SK-N-SH treated with all-trans-retinoic acid at 6 μM for 48 hours (cell line): ENCODE measurements around the gene POU3F3.

Source experiments
- ATAC-seq: fragments of 200-7000 bp; cut with Tn5 transposase; 3 replicates; pipeline ENCODE4 v1.9.1; 2020; ENCODE audit warnings: mild to moderate bottlenecking, moderate library complexity
- ARNTL ChIP-seq: fragments of 450-650 bp; formaldehyde crosslinking; IDR thresholded peaks from 2 replicates; pipeline ENCODE4 v1.5.0; 2020; ENCODE audit warnings: low read depth, mild to moderate bottlenecking, moderate library complexity, borderline replicate concordance
- BACH2 ChIP-seq: fragments of 250-450 bp; sonication (Bioruptor Pico); IDR thresholded peaks from 2 replicates; pipeline ENCODE4 v1.9.0; 2021; ENCODE audit warnings: mild to moderate bottlenecking, borderline replicate concordance
- ESRRG ChIP-seq: fragments of 250-450 bp; sonication (Bioruptor Pico); IDR thresholded peaks from 2 replicates; pipeline ENCODE4 v1.6.1; 2021; ENCODE audit warnings: mild to moderate bottlenecking
- GLIS3 ChIP-seq: fragments of 250-450 bp; sonication (Bioruptor Pico); IDR thresholded peaks from 2 replicates; pipeline ENCODE4 v1.5.0; 2020; ENCODE audit warnings: mild to moderate bottlenecking, moderate library complexity
- ISL1 ChIP-seq: fragments of 250-450 bp; sonication (Bioruptor Pico); IDR thresholded peaks from 2 replicates; pipeline ENCODE4 v2.1.2; 2022; ENCODE audit warnings: mild to moderate bottlenecking, moderate library complexity
- OSR1 ChIP-seq: fragments of 250-450 bp; sonication (Bioruptor Pico); IDR thresholded peaks from 2 replicates; pipeline ENCODE4 v1.8.0; 2022; ENCODE audit warnings: moderate library complexity, mild to moderate bottlenecking, inconsistent platforms
- PPARA ChIP-seq: fragments of 250-450 bp; sonication (Bioruptor Pico); IDR thresholded peaks from 2 replicates; pipeline ENCODE4 v1.5.0; 2020; ENCODE audit warnings: mild to moderate bottlenecking, borderline replicate concordance
- RARB ChIP-seq: fragments of 250-450 bp; sonication (Bioruptor Pico); IDR thresholded peaks from 2 replicates; pipeline ENCODE4 v1.8.0; 2021; ENCODE audit warnings: mild to moderate bottlenecking, moderate library complexity
- SNAI2 ChIP-seq: fragments of 250-450 bp; sonication (Bioruptor Pico); IDR thresholded peaks from 2 replicates; pipeline ENCODE4 v1.5.0; 2020; ENCODE audit warnings: mild to moderate bottlenecking, moderate library complexity
- TOX ChIP-seq: fragments of 250-450 bp; sonication (Bioruptor Pico); IDR thresholded peaks from 2 replicates; pipeline ENCODE4 v1.8.0; 2021; ENCODE audit warnings: mild to moderate bottlenecking, moderate library complexity, borderline replicate concordance
- ZC3H10 ChIP-seq: fragments of 250-450 bp; sonication (Bioruptor Pico); IDR thresholded peaks from 2 replicates; pipeline ENCODE4 v1.5.1; 2021; ENCODE audit warnings: mild to moderate bottlenecking, moderate library complexity
- ZFP3 ChIP-seq: fragments of 250-450 bp; sonication (Bioruptor Pico); IDR thresholded peaks from 2 replicates; pipeline ENCODE4 v1.5.0; 2020; ENCODE audit warnings: mild to moderate bottlenecking, moderate library complexity
- ZFP30 ChIP-seq: fragments of 450-650 bp; formaldehyde crosslinking; IDR thresholded peaks from 2 replicates; pipeline ENCODE4 v1.5.0; 2022; ENCODE audit warnings: mild to moderate bottlenecking, moderate library complexity
- ZNF565 ChIP-seq: fragments of 450-650 bp; formaldehyde crosslinking; conservative IDR thresholded peaks from 2 replicates; pipeline ENCODE4 v1.5.0; 2020; ENCODE audit warnings: low read depth, mild to moderate bottlenecking, moderate library complexity
- ZNF70 ChIP-seq: fragments of 450-650 bp; formaldehyde crosslinking; IDR thresholded peaks from 2 replicates; pipeline ENCODE4 v1.5.0; 2020; ENCODE audit warnings: mild to moderate bottlenecking, moderate library complexity
- ZNF8 ChIP-seq: fragments of 450-650 bp; formaldehyde crosslinking; IDR thresholded peaks from 2 replicates; pipeline ENCODE4 v1.5.0; 2020; ENCODE audit warnings: mild to moderate bottlenecking, moderate library complexity
- TF ChIP-seq, protein P1 (sequence below): fragments of 250-450 bp; sonication (Bioruptor Pico); IDR thresholded peaks from 2 replicates; pipeline ENCODE4 v1.5.1; 2020; ENCODE audit warnings: low read depth, mild to moderate bottlenecking, moderate library complexity
- TF ChIP-seq, protein P2 (sequence below): fragments of 250-450 bp; sonication (Bioruptor Pico); IDR thresholded peaks from 2 replicates; pipeline ENCODE4 v1.5.0; 2020; ENCODE audit warnings: mild to moderate bottlenecking, moderate library complexity
- TF ChIP-seq, protein P3 (sequence below): fragments of 250-450 bp; sonication (Bioruptor Pico); IDR thresholded peaks from 2 replicates; pipeline ENCODE4 v1.8.0; 2021; ENCODE audit warnings: low read depth, mild to moderate bottlenecking, moderate library complexity, borderline replicate concordance
- TF ChIP-seq, protein P4 (sequence below): fragments of 250-450 bp; sonication (Bioruptor Pico); IDR thresholded peaks from 2 replicates; pipeline ENCODE4 v1.5.1; 2021; ENCODE audit warnings: mild to moderate bottlenecking, moderate library complexity
- TF ChIP-seq, protein P5 (sequence below): fragments of 250-450 bp; sonication (Bioruptor Pico); IDR thresholded peaks from 2 replicates; pipeline ENCODE4 v1.8.0; 2020; ENCODE audit warnings: mild to moderate bottlenecking, moderate library complexity, borderline replicate concordance

The POU3F3 gene

DNA sequence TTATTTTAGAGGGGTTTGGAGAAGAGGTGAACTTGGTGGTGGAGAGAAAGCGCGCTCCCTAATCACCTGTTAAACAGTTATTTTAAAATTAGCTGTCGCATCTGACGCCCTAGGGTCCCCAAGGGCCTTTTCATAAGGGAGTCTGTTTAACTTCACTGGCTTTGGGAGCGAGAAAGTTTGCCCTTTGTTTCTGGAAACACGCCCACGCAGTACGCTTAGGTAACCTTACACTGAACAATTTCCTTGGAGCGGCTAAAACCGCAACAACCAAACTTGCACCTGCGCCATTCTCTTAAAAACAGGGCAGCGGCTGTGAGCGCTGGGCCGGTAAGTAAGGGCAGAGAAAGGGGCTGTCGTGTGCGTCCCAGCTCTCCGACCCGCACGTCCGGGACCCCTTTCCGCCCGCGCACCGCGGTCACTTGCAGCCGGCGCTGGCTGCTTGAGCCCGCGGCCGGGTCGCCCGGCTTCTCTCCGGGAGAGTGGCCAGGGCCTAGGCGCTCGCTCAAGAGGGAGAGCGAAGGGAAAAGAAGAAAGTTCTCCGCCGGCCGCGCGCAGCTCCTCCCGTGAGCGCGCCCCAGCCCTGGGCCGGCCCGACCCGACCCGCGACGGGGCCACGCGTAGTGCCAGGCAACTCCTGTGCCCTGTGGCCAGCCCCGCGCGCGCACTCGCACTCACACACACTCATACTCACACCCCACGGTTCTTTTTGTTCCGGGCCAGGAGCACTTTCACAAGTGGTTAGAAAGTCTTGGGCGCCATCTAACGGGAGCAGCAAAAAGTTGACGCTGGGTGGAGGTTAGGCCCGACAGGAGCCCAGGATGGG is 19.2 kb downstream of the POU3F3 start (continued):
- TF ChIP-seq, protein P1, sequence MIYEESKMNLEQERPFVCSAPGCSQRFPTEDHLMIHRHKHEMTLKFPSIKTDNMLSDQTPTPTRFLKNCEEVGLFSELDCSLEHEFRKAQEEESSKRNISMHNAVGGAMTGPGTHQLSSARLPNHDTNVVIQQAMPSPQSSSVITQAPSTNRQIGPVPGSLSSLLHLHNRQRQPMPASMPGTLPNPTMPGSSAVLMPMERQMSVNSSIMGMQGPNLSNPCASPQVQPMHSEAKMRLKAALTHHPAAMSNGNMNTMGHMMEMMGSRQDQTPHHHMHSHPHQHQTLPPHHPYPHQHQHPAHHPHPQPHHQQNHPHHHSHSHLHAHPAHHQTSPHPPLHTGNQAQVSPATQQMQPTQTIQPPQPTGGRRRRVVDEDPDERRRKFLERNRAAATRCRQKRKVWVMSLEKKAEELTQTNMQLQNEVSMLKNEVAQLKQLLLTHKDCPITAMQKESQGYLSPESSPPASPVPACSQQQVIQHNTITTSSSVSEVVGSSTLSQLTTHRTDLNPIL = no peak
- TF ChIP-seq OSR1 (CRISPR knock-in tag) = no peak
- TF ChIP-seq ESRRG (CRISPR knock-in tag) = no peak
- no peak for TF ChIP-seq RARB
- no peak for TF ChIP-seq BACH2 (CRISPR knock-in tag)
- TF ChIP-seq, all 23 proteins: peak for 0

DNA sequence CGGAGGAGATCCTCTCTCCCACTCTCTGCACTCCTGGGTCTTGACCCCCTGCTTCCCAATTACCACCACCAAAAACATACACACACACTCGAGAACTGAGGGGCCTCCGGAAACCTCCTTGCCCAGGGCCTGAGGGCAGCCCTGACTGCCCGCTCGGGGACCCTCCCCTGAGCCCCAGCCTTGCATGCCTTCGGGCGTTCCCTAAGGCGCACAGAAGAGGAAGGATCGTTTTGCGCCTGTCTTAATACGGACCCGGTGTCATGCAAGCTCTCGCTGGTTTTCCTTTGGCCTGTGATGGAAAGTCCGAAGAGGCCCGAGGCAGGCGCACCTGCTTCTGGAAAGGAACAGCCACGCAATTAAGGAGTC is 19.8 kb downstream of the POU3F3 start:
- TF ChIP-seq ZFP3 = no peak
- TF ChIP-seq ZNF8 (CRISPR knock-in tag) = no peak
- no peak for TF ChIP-seq ESRRG (CRISPR knock-in tag)
- TF ChIP-seq GLIS3 (CRISPR knock-in tag) = no peak
- no peak for TF ChIP-seq ZNF565
- no peak for TF ChIP-seq ZC3H10 (CRISPR knock-in tag)
- TF ChIP-seq, protein P2, sequence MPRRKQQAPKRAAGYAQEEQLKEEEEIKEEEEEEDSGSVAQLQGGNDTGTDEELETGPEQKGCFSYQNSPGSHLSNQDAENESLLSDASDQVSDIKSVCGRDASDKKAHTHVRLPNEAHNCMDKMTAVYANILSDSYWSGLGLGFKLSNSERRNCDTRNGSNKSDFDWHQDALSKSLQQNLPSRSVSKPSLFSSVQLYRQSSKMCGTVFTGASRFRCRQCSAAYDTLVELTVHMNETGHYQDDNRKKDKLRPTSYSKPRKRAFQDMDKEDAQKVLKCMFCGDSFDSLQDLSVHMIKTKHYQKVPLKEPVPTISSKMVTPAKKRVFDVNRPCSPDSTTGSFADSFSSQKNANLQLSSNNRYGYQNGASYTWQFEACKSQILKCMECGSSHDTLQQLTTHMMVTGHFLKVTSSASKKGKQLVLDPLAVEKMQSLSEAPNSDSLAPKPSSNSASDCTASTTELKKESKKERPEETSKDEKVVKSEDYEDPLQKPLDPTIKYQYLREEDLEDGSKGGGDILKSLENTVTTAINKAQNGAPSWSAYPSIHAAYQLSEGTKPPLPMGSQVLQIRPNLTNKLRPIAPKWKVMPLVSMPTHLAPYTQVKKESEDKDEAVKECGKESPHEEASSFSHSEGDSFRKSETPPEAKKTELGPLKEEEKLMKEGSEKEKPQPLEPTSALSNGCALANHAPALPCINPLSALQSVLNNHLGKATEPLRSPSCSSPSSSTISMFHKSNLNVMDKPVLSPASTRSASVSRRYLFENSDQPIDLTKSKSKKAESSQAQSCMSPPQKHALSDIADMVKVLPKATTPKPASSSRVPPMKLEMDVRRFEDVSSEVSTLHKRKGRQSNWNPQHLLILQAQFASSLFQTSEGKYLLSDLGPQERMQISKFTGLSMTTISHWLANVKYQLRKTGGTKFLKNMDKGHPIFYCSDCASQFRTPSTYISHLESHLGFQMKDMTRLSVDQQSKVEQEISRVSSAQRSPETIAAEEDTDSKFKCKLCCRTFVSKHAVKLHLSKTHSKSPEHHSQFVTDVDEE = no peak
- no peak for TF ChIP-seq OSR1 (CRISPR knock-in tag)
- TF ChIP-seq, protein P3, sequence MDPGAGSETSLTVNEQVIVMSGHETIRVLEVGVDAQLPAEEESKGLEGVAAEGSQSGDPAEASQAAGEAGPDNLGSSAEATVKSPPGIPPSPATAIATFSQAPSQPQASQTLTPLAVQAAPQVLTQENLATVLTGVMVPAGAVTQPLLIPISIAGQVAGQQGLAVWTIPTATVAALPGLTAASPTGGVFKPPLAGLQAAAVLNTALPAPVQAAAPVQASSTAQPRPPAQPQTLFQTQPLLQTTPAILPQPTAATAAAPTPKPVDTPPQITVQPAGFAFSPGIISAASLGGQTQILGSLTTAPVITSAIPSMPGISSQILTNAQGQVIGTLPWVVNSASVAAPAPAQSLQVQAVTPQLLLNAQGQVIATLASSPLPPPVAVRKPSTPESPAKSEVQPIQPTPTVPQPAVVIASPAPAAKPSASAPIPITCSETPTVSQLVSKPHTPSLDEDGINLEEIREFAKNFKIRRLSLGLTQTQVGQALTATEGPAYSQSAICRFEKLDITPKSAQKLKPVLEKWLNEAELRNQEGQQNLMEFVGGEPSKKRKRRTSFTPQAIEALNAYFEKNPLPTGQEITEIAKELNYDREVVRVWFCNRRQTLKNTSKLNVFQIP (CRISPR knock-in tag) = no peak
- no peak for TF ChIP-seq ISL1 (CRISPR knock-in tag)
- no peak for TF ChIP-seq ARNTL (CRISPR knock-in tag)
- TF ChIP-seq PPARA (CRISPR knock-in tag) = no peak
- TF ChIP-seq, protein P4, sequence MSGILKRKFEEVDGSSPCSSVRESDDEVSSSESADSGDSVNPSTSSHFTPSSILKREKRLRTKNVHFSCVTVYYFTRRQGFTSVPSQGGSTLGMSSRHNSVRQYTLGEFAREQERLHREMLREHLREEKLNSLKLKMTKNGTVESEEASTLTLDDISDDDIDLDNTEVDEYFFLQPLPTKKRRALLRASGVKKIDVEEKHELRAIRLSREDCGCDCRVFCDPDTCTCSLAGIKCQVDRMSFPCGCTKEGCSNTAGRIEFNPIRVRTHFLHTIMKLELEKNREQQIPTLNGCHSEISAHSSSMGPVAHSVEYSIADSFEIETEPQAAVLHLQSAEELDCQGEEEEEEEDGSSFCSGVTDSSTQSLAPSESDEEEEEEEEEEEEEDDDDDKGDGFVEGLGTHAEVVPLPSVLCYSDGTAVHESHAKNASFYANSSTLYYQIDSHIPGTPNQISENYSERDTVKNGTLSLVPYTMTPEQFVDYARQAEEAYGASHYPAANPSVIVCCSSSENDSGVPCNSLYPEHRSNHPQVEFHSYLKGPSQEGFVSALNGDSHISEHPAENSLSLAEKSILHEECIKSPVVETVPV = no peak
- TF ChIP-seq, protein P5, sequence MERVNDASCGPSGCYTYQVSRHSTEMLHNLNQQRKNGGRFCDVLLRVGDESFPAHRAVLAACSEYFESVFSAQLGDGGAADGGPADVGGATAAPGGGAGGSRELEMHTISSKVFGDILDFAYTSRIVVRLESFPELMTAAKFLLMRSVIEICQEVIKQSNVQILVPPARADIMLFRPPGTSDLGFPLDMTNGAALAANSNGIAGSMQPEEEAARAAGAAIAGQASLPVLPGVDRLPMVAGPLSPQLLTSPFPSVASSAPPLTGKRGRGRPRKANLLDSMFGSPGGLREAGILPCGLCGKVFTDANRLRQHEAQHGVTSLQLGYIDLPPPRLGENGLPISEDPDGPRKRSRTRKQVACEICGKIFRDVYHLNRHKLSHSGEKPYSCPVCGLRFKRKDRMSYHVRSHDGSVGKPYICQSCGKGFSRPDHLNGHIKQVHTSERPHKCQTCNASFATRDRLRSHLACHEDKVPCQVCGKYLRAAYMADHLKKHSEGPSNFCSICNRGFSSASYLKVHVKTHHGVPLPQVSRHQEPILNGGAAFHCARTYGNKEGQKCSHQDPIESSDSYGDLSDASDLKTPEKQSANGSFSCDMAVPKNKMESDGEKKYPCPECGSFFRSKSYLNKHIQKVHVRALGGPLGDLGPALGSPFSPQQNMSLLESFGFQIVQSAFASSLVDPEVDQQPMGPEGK = no peak
- TF ChIP-seq BACH2 (CRISPR knock-in tag) = no peak
- TF ChIP-seq, all 23 proteins: peak for 0
- ATAC-seq = peak; percentile 12; the same call in 2 of the 3 replicates

DNA sequence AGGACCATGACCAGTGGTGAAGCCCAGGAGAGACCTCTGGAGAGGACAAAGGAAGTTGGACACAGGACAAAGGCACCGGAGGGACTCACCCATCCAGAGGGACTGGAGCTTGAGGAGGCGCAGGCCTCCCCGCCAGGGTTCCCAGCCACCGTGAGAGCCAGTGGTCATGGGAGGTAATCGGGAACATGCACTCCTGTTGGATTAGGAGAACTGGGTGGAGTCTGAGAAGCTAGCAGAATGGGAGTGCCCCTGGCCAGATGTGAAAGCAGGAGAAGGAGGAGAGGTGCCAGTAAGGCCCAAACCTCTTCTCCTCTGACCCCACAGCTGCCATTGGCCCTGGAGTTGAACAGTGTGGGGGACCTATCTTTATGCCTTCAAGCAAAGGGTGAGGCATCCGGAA is 20.3 kb downstream of the POU3F3 start:
- TF ChIP-seq OSR1 (CRISPR knock-in tag) (no peak), PPARA (CRISPR knock-in tag) (no peak), ISL1 (CRISPR knock-in tag) (no peak), ZNF8 (CRISPR knock-in tag) (no peak), ZFP3 (no peak), RARB (no peak), BACH2 (CRISPR knock-in tag) (no peak), ZFP30 (CRISPR knock-in tag) (no peak), SNAI2 (CRISPR knock-in tag) (no peak), ZNF70 (no peak), ZNF565 (no peak), GLIS3 (CRISPR knock-in tag) (no peak), TOX (CRISPR knock-in tag) (no peak), ARNTL (CRISPR knock-in tag) (no peak), ESRRG (CRISPR knock-in tag) (no peak), ZC3H10 (CRISPR knock-in tag) (no peak)
- TF ChIP-seq, protein P5 = no peak
- TF ChIP-seq, protein P1 = no peak
- TF ChIP-seq, protein P3 (CRISPR knock-in tag) = no peak
- ATAC-seq = no peak
